ENCODE data around the gene ACTN1. TPM values are rescaled to one million over a fixed set of nuclear protein-coding genes. Genes with fewer than 3 reads are reported as not detected.

The ACTN1 gene
- total RNA-seq, 1 donor from 2014 or later: 90.5 TPM

- intact Hi-C loops (cut with micrococcal nuclease): no loop called here
- peak; percentile 48 for DNase-seq
- ATAC-seq: no peak
Observed at GRCh38 chr14:68941820-68942219, 37.3 kb downstream of the ACTN1 start.

DNA sequence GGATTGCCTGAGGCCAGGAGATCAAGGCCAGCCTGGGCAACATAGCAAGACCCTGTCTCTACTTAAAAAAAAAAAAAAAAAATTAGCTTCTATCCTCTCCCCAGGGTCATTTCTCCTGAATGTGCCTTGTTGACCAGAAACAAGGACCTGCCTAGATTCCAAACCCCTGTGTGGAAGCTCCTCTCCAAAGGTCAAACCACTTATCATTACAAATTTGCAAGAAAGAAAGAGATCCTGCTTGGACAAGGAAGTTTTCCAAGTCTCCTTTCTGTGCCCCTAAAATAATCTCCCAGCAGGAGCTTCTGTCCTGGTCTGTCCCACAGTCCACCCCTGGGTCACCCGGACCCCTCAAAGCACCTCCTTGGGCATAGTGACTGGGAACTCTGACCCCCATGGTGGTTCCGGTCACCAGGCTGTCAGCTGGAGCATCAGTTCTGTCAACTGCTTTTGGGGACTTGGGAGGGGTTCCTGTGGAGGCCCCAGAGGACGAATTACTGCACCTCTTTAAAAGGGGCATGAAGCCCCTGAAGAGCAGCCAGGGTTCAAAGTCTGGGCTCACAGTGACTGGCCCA, 38.4 kb downstream of the ACTN1 start:
- DNase-seq (no peak), ATAC-seq (no peak)
- intact Hi-C loops (cut with micrococcal nuclease): no loop called here

GRCh38 chr14:68939893-68940613, 39.0 kb downstream of the ACTN1 start:
- DNase-seq: peak; percentile 81
- intact Hi-C loops (cut with micrococcal nuclease): no loop called here
- peak; percentile 76 for ATAC-seq

DNA sequence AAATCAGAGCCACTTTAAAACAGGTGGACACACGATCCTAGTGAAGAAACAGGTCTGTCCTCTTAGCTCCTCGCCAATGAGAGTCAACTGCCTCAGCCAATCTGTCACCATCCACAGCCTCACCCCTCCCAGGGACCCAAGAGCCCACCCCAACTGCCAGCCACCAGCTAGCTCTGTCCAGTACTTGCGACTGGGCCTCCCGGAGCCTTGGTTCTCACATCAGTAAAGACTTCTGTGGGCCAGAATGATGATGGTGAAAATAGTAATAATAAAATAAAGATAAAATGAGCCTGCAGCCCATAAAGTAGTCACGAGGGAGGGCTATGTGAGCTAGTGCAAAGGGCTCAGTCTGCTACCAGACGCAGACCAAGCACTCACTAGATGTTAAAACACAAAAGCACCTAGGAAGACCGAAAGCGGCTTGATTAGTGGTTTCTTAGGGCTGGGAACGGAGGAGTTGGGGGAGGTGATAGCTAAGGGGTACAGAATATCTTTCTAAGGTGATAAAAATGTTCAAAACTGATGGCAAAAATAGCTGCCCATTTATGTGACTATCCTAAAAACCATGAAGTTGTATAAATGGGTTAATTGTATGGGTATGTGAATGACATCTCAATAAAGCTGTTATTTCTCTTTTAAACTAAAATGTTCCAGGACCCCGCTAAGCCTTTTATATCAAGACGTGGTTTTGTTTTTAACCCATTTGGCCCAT, 39.8 kb downstream of the ACTN1 start:
- no peak for ATAC-seq
- intact Hi-C loops (cut with micrococcal nuclease): no loop called here
- DNase-seq: no peak

- intact Hi-C loops (cut with micrococcal nuclease): no loop called here
- DNase-seq (no peak), ATAC-seq (no peak)
Observed at GRCh38 chr14:68938271-68939150, 40.6 kb downstream of the ACTN1 start.

- intact Hi-C loops (cut with micrococcal nuclease): no loop called here
- DNase-seq (peak; percentile 72), ATAC-seq (peak; percentile 50)
Observed at GRCh38 chr14:68937471-68938270, 41.4 kb downstream of the ACTN1 start.

- no peak for DNase-seq
- intact Hi-C loops (cut with micrococcal nuclease): no loop called here
- no peak for ATAC-seq
Observed at GRCh38 chr14:68936980-68937379, 42.1 kb downstream of the ACTN1 start.

GRCh38 chr14:68936476-68936875, 42.6 kb downstream of the ACTN1 start:
- intact Hi-C loops (cut with micrococcal nuclease): no loop called here
- DNase-seq (no peak), ATAC-seq (no peak)

GRCh38 chr14:68935761-68936214, 43.3 kb downstream of the ACTN1 start:
- ATAC-seq: peak; percentile 51
- DNase-seq: peak; percentile 61
- intact Hi-C loops (cut with micrococcal nuclease): no loop called here

DNA sequence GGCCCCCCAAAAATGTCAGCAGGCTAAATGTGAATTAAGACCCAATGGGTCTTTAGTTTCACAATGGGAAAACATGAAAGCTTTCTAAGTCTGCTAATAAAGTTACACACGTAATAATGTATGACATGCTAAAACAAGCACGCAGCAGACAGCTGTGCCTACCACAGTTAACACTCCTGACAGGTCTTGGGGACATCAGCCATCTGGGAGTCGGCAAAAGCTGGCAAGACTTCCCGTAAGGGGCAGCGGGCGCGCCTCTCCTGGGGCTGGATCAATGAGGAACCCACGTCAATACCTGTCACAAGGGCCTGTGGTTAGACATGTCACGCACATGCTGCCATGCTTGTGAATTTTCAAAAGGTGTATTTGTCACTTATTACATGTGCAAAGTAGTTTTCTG, 45.0 kb downstream of the ACTN1 start:
- ATAC-seq: no peak
- DNase-seq: no peak
- intact Hi-C loops (cut with micrococcal nuclease): no loop called here

- intact Hi-C loops (cut with micrococcal nuclease): no loop called here
- ATAC-seq: no peak
- DNase-seq: no peak
Observed at GRCh38 chr14:68932686-68933085, 46.4 kb downstream of the ACTN1 start.

GRCh38 chr14:68932231-68932630, 46.9 kb downstream of the ACTN1 start:
- ATAC-seq: no peak
- DNase-seq: no peak
- intact Hi-C loops (cut with micrococcal nuclease): no loop called here

DNA sequence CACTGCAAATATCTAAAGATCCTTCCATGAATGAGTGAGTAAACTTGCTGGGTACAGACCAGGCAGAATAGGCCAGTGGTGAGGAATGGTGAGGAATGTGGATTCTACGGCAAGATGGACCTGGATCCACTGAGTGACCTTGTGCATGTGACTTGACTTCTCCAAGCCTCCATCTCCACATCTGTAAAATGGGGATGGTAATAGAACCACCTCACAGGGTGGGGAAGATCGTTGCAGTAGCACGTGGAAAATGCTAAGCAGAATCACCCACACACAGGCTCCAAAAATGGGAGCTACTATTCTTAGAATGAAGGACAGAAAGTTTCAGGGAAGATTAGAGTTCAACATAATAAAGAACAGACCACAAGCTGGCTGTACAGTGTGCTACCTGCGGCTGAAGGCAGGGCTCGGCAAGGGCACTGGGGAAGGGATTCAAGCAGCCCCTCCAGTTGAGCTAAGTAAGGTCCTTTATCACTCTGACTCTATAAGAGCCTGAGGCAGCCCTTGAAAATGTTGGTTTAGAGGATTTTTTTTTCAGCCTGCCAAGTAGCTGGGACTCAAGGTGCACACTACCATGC, 47.5 kb downstream of the ACTN1 start:
- intact Hi-C loops (cut with micrococcal nuclease): no loop called here
- ATAC-seq: no peak
- DNase-seq: no peak

DNA sequence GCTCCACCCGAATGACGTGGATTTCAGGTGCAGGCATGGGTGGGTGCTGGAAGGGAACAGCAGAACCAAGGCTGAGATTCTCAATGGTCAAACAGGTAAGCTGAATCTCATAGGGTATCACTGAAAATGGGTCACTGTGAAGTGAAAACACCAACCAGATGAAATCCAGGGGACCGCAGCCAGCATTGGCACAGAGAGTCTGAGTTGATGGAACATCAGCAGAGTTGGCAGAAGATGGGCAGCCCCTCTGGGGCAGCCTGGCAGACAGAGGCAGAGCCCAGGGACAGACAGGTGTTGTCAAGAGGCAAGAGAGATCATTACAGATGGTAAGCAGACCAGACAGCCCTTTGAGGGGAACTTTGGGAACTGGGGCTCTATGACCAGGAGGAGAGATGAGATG, 48.0 kb downstream of the ACTN1 start:
- intact Hi-C loops (cut with micrococcal nuclease): no loop called here
- DNase-seq: no peak

DNA sequence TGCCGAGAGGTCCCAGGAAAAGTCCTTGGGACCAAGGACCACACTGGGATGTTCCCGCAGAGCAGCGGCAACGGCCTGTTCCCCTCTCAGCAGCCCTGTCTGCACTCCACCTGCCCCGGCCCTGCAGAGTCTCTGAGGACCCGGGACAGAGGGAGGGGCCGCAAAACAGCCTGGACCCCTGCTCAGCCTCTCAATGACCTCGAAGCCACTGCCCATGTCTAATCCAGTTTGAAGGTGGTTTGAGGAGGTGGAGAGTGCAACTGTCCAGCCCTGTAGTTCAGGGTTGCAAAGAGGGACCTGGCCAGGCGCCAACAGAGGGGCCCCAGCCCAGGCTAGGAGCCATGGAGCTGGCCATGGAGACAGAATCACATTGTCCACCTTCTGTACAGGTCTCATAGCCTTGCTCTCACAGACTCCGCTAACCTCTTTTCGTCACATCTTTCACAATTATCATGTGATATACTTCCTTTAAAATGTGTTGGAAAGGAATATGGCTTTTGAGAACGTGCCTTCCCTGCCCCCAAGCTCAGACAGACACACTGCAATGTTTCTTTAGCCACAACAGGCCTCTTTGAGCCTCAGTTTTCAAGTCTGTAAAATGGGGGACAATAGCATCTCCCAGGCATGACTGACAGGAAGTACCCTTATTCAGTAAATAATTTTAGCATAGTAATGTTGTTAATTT, 49.3 kb downstream of the ACTN1 start:
- intact Hi-C loops (cut with micrococcal nuclease): no loop called here
- ATAC-seq (no peak), DNase-seq (no peak)

More for the DNA sequence above, 48.0 kb downstream of the ACTN1 start:
- ATAC-seq: no peak

- intact Hi-C loops (cut with micrococcal nuclease): no loop called here
- DNase-seq (no peak), ATAC-seq (no peak)
Observed at GRCh38 chr14:68928770-68929550, 50.1 kb downstream of the ACTN1 start.
